ENCODE data around the gene RARB. TPM values are rescaled to one million over a fixed set of nuclear protein-coding genes. Genes with fewer than 3 reads are reported as not detected.

The RARB gene
- total RNA-seq, 1 experiment from 2014 or later: 7.1 TPM

DNA sequence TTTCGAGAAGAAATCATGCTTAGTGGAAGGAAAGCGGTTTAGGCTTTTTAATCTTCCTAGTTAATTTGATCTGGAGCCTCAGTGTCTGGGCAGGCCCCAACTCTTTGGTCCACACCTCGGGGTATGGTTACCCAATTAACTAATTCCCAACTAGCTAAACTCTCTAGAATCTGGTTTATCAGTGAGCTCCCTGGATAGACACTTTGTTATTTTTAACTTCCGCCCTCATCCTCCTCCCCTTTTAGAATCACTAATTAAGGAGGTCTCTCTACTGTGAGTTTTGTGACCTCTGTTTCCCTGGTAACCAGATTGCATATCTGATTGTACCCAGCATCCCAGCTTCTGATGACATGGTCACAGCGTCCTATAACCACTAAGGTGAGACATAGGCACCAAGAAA is 112.2 kb downstream of the RARB start:
- DNase-seq (ENCODE audit: extremely low read depth, low read depth): no peak

DNA sequence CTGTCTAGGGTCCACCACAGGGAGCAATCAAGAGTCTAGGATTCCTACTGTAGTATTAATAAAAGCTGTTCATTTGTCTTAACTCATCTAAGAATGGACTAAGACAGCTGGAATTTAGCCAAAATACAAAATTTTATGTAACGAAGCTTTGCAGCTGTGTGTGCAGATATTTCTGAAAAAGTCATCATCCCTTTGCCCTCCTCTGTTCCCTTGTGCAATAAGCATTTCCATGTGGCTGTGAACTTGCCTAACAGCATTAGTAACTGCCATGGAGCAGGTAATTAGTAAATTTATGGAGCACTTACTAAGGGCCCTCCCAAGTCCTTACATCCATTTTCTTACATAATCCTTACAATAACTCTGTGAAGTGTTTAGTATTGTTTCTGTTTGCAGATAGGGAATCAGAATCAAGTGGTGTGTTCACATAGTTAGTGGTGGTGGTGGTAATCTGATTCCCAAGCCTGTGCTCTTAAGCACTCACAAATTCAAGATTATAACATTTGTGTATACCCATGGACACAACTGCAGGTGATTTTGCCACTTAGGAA is 114.5 kb downstream of the RARB start:
- DNase-seq (ENCODE audit: extremely low read depth, low read depth): no peak

GRCh38 chr3:25547103-25547502 is 119.0 kb downstream of the RARB start:
- DNase-seq (ENCODE audit: extremely low read depth, low read depth): no peak

DNA sequence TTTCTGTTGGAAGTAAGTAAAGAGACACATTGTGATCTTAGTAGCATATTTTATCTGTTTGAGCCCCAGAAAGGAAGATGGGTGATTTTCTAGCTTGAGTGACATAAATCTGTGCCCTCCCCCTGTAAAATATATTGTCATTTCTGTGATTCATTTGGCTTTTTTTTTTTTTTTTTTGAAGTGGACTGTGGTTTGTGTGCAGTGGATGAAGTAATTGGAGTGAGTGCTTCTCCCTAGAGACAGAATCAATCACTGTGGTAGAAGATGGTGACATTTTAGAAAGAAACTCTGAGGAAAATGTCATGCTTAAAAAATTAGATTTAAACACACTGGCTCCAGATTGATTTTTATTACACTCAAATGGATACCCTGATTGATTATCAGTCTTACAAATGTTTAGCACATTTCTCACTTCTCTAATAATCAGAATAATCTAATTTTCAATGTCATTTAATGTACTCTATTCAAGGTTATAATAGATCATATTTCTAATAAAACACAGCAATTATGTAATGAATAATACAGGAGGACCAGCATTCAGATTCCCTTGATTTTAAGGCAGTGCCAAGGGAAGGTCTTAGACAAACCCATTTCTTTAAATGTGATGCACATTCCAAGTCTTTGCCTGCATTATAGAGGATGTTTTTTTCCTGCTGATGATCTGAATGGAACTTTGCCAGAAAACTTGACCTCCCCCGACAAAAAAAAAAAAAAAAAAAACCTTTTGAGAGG is 120.0 kb downstream of the RARB start:
- DNase-seq (ENCODE audit: extremely low read depth, low read depth): no peak

DNA sequence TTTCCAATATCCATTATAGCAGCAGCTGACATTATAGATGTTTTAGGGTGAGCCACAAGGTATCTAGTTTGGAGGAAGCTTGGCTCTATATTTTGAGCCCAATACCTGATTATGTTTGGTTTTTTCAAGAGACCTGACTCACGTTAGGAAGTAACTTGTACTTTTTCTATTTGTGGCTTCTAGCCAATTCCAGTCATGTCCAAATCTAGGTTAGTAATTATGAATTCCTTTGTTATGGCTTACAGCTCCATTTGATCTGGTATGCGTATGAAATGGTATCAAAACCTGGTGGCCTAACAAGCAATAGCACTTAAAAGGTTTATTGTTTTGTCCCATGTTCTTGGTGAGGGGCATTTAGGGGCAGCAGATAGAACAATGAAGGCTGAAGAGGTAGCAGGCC is 120.8 kb downstream of the RARB start:
- DNase-seq (ENCODE audit: extremely low read depth, low read depth): no peak

- no peak for DNase-seq (ENCODE audit: extremely low read depth, low read depth)
Observed at GRCh38 chr3:25552251-25552650, 124.2 kb downstream of the RARB start.

- no peak for DNase-seq (ENCODE audit: extremely low read depth, low read depth)
Observed at GRCh38 chr3:25554376-25554775, 126.3 kb downstream of the RARB start.

DNA sequence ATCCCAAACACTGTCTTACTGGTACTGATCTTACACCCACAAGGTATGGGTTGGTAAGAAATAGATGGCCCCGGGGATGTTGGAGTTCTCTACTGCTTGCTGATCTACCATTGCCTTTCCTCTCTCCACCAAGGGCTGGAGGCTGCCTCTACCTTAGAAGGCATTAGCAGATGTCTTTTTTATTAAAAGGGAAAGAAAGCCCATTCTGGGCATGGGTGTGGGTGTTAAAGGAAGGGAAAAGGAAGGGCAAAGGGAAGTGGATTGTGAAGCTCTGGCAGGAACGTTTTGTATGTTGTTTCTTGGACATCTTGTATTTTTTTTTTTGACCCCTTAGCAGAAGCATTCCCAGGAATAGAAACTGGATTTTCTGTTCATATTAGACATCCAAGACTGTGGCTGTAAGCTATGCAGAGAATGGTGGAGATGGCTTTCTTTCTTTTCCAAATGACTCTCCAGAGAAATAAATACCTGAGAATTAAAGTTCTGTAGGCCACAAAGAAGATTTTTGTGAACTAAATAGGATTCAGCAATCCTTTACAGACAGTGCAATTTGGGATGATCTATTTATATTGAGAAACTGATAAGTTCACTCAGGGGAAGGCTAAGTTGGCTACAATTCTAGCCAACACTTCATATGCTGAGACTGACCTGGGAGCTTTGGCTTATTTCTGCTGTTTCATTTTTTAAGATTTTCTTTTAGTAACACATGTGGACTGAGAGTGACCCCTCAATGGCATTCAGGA is 127.8 kb downstream of the RARB start:
- no peak for DNase-seq (ENCODE audit: extremely low read depth, low read depth)

DNA sequence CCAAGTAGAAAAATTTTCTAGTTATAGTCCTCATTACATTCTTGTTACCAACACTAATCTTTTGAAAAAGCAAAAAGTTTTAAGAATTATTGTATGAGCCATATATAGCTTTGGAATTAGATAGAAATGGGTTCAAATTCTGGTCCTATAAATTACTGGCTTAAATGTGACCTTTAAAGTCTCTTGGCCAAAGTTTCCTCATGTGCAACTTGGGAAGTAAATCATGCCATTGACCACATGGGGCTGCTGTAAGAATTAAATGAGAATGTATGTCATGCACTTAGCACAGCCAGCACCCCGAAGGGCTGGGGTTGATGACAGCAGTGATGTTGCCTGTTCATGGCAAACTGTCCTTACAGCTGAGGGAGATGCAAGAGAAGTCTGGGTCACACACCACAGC is 128.4 kb downstream of the RARB start:
- no peak for DNase-seq (ENCODE audit: extremely low read depth, low read depth)

DNA sequence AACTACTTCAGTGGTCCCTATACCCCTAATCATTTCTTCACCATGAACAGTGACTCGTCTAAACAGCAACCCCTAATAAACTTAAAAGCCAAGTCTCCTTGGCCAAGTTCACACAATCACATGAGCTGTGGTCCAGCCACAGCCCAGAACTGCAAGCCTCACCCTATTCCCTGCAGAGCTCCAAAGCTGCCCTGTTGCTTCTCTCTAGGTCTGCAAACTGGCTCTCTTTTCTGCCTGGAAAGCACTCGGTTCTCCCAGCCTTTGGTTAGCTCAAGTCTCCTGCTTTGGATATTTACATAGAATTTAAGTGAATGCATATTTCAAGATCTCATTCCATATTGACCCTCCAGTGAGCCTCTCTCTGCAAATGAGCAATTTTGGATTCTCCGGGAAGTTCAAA is 129.6 kb downstream of the RARB start:
- no peak for DNase-seq (ENCODE audit: extremely low read depth, low read depth)

- no peak for DNase-seq (ENCODE audit: extremely low read depth, low read depth)
Observed at GRCh38 chr3:25558121-25558520, 130.1 kb downstream of the RARB start.

GRCh38 chr3:25558796-25559195 is 130.7 kb downstream of the RARB start:
- DNase-seq (ENCODE audit: extremely low read depth, low read depth): no peak

GRCh38 chr3:25563601-25564000 is 135.5 kb downstream of the RARB start:
- no peak for DNase-seq (ENCODE audit: extremely low read depth, low read depth)

DNA sequence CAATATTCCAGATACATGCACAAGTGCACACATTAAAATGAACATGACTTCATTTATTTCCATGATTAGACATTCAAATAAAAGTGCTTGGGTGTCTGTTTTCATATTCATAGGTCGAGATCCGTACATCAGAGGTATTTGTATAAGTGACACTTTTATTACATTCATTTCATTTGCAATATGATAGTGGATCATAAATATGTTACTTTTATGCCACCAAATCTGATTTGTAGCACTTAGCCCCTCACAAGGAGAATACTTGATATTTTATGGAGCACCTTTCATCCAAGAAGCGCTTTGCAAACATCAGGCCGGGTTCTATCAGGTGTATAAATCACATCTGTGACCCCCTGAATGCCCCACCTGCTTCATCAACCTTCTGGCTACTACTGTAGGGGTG is 136.0 kb downstream of the RARB start:
- no peak for DNase-seq (ENCODE audit: extremely low read depth, low read depth)

- DNase-seq (ENCODE audit: extremely low read depth, low read depth): no peak
Observed at GRCh38 chr3:25565807-25566206, 137.7 kb downstream of the RARB start.

DNA sequence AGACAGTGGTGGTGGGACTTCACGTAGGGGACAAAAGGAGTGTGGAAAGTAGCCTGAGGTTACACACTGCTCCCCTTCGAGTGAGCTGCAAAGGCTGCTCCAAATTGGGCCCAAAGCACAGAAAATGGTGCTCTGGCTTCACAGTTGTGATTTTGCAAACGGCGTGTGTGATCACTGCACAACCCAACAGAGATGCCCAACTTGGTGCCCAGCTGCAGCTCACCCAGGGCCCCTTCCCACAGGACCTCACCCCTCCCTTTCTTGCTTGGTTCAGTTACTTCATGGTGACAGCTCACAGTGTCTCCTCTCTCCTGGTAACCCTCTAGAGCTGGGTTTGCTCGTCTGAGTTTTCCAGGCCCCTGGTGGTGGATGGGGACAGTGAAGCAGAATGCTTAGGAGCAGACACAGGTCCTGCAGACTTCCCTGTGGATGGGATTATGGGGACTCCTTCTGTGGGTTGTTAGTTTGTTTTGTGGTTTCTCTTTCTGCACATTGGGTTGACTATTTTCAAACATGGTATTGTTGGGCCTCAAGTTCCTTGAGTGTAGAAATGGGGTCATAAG is 138.4 kb downstream of the RARB start:
- no peak for DNase-seq (ENCODE audit: extremely low read depth, low read depth)

DNA sequence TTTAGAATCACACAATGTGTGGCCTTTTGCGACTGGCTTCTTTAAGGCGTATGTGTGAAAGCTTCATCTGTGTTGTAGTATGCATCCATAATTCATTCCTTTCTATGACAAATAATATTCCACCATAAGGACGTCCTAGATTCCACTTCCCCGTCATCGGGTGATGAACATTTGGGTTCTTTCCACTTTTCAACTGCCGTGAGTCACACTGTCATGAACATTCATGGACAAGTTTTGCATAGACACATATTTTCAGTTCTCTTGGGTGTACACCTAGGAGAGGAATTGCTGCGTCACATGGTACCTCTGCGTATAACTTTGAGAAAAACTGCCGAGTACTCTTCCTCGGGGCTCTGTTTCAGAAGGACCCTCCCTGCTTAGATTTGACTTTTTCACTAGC is 139.3 kb downstream of the RARB start:
- DNase-seq (ENCODE audit: extremely low read depth, low read depth): no peak

DNA sequence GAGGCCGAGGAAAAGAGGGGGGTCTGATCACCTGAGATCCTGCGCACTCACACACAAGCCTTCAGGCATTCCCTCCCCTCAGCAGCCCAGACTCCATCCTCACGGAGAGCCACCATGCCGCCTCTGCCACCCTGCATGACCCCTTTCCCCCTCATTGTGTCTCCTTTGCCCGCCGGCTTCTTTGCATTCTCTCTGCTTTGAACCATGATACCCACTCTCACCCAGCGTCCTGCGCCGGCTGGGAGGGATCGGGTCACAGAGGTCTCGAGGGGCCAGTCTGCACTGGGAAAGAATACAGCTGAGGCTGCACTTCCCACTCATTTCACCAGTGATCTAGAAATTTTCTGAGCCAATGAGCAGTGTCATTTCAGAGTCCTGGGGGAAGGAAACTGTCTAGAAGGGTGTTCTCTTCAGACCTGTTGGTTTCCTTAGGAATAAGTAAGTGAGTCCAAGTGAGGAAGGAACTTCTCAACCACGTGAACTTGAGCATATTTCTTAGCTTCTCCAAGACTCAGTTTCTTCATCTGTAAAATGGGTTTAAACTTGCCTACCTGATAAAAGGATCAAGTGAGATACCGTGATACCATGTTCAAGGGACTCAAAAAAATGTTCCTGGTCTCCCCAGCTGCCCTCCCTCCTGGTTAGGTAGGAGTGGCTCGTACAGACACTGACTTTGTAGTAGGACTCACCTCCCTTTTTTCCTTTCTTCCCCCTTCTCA is 139.9 kb downstream of the RARB start:
- no peak for DNase-seq (ENCODE audit: extremely low read depth, low read depth)

DNA sequence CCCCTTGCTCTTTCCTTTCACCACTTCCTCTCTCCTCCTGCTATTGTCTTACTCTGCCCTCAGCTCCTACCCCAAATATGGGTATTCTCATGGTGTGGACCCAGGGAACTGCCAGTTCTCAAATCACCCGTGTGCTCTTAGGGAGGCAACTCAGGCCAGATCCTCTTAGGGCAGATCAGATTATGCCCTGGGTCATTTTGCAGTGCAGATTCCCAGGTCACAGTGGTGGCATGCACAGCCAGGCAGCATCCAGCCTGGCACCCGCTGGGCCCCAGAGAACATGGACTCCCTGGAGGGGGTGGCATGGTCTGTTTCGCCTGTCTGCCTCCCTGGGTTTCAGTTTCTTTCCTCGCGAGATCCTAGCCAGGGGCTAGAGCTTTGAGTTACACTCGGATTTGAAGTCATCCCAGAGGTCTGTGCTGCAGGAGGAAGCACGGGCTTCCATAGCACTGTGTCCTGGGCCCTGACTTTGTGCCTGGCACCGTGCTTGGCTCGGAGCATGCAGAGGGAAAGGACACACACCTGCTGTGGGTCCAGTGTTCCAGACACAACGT is 140.5 kb downstream of the RARB start:
- DNase-seq (ENCODE audit: extremely low read depth, low read depth): no peak

- no peak for DNase-seq (ENCODE audit: extremely low read depth, low read depth)
Observed at GRCh38 chr3:25571285-25571684, 143.2 kb downstream of the RARB start.

DNA sequence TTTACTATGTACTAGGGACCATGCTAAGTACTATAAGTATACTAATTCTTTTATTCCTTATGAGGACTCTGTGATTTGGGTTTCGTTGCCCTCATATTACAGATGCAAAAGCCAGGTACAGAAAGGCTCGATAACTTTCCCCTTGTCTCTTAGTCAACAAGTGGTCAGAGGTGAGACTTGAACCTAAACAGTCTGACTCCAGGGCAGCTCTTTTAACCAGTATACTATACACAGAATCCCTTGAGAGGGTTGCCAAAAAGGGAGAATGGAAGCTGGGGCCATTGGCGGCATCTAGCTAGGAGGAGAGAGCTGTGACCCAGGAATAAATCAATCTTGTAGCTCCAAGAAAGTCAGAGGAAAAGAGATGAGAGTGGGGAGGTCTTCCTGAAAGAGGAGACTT is 144.3 kb downstream of the RARB start:
- no peak for DNase-seq (ENCODE audit: extremely low read depth, low read depth)

All from NCI-H460 (cell line).